ENCODE results near the gene GDPD4.

Gene GDPD4, protein sequence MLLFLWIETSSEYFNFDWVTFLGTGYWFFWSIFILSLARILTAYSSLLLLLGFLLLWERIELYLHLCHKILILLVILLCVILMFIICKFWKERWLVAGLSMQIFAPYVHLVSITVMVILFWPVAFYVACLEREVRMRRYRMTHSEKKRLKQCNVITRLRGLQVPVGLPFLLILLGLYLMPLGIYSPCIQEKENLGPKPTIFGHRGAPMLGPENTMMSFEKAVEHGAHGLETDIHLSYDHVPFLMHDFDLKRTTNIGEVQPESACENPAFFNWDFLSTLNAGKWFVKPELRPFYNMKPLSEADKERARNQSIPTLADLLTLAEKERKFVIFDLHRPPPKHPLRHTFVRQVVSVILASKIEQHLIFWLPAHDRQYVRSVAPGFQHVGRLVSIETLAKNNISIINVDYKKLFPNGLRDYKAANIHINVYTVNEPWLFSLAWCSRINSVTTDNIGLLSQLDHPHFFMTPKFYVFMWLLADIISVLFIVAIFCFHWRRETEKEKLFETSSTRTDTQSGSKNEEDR

GRCh38 chr11:77301510-77301909 lies at the start of gene GDPD4:
Gene GDPD4 (minus strand): TSS chr11:77301686. CDS start chr11:77285137, 16,549 bp downstream.
- H3K4me3 ChIP-seq (ENCODE audit: low read depth, low read length), result no peak within 1 kb of the TSS
- no peak for DNase-seq
- no peaks in the 10 kb centered on the region for H3K9me3 ChIP-seq (ENCODE audit: severe bottlenecking)
- H3K36me3 ChIP-seq, result no peaks in the 10 kb centered on the region
- no peaks in the 10 kb centered on the region for H3K27me3 ChIP-seq (ENCODE audit: insufficient read depth, low read depth, severe bottlenecking)
- no peak within 1 kb of the TSS for H3K27ac ChIP-seq
- no peak for TF ChIP-seq CTCF (IDR thresholded peaks at IDR 0.05; ENCODE audit: low read depth, low read length)

- DNase-seq, result no peak
- Histone ChIP-seq H3K27ac (no peak overlapping the region), H3K9me3 (ENCODE audit: severe bottlenecking) (no peaks in the 10 kb centered on the region), H3K4me3 (ENCODE audit: low read depth, low read length) (no peak overlapping the region), H3K36me3 (peaks cover 33% of the 10 kb centered on the region), H3K27me3 (ENCODE audit: insufficient read depth, low read depth, severe bottlenecking) (no peaks in the 10 kb centered on the region)
- no peak for TF ChIP-seq CTCF (IDR thresholded peaks at IDR 0.05; ENCODE audit: low read depth, low read length)
Observed at GRCh38 chr11:77347948-77348347, 46.5 kb upstream of the GDPD4 start.

DNA sequence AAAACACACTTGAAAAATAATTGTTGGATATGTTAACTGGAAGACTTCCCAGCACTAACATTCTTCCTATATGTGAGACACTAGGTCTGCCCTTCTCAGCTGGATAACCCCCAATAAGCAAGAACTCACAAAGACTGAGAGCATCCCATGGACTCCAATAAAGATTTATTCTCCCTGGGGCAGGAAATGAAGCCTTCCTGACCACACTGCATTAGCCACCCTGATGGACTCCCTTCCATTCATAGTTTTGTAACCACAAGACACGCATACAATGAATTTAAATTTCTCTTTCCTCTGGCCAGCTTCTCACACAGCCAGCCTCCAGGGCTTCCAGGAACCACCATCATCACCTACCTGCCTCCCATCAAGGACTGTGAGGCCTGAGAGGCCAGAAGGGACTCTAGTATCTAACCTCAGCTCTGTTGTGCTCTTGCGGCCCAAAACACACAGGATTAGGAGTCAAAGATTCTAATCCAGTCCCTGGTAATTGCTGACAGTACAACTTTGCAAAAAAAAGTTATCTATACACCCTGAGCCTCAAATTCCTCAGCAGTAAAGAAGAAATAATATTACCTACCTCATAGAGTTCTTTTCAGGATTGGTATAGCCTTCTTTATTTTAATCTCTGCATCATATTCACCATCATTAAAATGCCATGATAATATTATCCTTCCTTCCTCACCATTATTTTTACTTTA lies 45.6 kb upstream of the GDPD4 start:
- no peak for DNase-seq
- Histone ChIP-seq H3K9me3 (ENCODE audit: severe bottlenecking) (no peaks in the 10 kb centered on the region), H3K27ac (no peak overlapping the region), H3K27me3 (ENCODE audit: insufficient read depth, low read depth, severe bottlenecking) (no peaks in the 10 kb centered on the region), H3K36me3 (peaks cover 32% of the 10 kb centered on the region), H3K4me3 (ENCODE audit: low read depth, low read length) (no peak overlapping the region)
- TF ChIP-seq CTCF (IDR thresholded peaks at IDR 0.05; ENCODE audit: low read depth, low read length), result no peak

DNA sequence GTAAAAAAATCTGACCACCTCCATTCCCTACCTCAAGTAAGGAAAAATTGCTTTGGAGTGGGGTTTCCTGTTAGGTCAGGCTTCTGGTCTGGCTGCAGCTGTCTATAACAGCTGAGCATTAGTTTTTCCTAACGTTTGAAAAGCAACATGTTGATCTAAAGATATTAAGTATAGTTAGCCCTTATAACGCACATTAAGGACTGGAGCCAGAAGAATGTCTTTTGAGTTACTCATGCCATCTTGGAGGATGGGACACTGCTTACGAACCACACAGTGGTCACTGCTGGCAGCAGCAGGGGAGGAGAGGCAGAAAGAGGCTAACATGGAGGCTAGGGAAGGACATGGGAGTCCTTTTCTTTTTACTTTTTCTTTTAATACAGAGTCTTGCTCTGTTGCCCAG lies 44.1 kb upstream of the GDPD4 start:
- peaks cover 45% of the 10 kb centered on the region for H3K36me3 ChIP-seq

GRCh38 chr11:77340501-77340900 lies 39.0 kb upstream of the GDPD4 start:
- no peak for DNase-seq
- H3K9me3 ChIP-seq (ENCODE audit: severe bottlenecking), result no peaks in the 10 kb centered on the region
- no peak overlapping the region for H3K27ac ChIP-seq
- TF ChIP-seq CTCF (IDR thresholded peaks at IDR 0.05; ENCODE audit: low read depth, low read length), result no peak
- peaks cover 65% of the 10 kb centered on the region for H3K36me3 ChIP-seq
- no peaks in the 10 kb centered on the region for H3K27me3 ChIP-seq (ENCODE audit: insufficient read depth, low read depth, severe bottlenecking)
- no peak overlapping the region for H3K4me3 ChIP-seq (ENCODE audit: low read depth, low read length)

More for the DNA sequence above, 44.1 kb upstream of the GDPD4 start:
- H3K27ac ChIP-seq, result no peak overlapping the region
- H3K4me3 ChIP-seq (ENCODE audit: low read depth, low read length), result no peak overlapping the region
- no peaks in the 10 kb centered on the region for H3K27me3 ChIP-seq (ENCODE audit: insufficient read depth, low read depth, severe bottlenecking)
- no peak for TF ChIP-seq CTCF (IDR thresholded peaks at IDR 0.05; ENCODE audit: low read depth, low read length)
- DNase-seq, result no peak
- H3K9me3 ChIP-seq (ENCODE audit: severe bottlenecking), result no peaks in the 10 kb centered on the region

Data from WERI-Rb-1 (cell line).